IPS DF 4.7 (cell line): ENCODE results near the gene WDR5.

Experiments used
- DNase-seq: peaks from one replicate; pipeline ENCODE4 v3.0.0-alpha.2; 2013; ENCODE audit warnings: low spot score; ENCODE audit errors: extremely low read depth

The WDR5 gene

DNA sequence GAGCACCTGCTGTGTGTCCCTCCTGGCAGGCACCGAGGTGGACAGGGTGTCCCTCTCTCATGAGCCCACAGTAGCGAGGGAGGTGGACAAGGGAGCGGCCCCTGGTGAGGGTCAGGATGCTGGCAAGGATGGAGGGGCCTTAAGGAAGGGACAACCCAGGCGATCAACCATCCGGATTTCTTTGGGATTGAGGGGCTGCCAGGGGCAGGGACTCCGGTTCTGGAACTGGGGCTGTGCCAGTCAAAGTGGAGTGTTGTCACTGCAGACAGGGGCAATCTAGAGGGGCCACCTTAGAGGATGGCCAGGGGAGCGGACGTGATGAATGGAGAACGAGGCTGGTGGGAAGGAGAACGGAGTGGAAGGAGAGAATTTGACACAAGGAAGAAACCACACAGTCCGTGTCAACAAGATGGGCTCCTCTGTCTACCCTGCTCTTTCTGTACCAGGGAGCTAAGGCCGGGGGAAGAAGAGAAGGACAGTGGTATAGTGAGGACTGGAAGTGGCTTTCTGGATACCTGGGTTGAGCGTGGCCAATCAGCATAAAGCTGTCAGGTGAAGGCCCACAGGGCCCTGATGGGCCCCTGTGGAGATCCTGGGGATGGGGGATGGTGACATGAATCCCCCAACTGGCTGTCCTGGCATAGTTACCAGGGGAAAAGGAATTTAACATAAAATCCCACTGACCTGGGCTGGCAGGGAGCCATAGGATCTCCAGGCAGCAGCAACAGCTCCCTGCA lies 4.2 kb upstream of the WDR5 start:
- no peak for DNase-seq

- no peak for DNase-seq
Observed at GRCh38 chr9:134132208-134132870, 3.5 kb upstream of the WDR5 start.

DNA sequence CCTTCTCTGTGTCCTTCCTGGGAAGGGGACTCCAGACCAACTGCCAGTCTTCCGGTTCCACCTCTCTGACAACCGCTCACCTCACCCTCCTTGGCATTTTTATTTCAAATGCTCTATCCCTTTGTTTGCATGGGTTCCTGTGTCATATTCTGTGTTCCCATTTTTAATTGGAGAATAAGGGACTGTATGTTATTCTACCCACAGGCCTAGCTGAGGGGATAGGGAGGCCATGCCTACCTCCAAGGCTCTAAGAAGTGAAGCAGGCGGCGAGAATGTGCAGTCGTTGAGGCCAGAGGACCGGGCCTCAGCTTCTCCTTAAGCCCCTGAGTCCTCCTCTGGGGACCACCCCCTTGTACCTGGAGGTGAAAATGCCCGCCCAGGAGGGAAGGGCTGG lies 936 bp upstream of the WDR5 start:
- no peak for DNase-seq

DNA sequence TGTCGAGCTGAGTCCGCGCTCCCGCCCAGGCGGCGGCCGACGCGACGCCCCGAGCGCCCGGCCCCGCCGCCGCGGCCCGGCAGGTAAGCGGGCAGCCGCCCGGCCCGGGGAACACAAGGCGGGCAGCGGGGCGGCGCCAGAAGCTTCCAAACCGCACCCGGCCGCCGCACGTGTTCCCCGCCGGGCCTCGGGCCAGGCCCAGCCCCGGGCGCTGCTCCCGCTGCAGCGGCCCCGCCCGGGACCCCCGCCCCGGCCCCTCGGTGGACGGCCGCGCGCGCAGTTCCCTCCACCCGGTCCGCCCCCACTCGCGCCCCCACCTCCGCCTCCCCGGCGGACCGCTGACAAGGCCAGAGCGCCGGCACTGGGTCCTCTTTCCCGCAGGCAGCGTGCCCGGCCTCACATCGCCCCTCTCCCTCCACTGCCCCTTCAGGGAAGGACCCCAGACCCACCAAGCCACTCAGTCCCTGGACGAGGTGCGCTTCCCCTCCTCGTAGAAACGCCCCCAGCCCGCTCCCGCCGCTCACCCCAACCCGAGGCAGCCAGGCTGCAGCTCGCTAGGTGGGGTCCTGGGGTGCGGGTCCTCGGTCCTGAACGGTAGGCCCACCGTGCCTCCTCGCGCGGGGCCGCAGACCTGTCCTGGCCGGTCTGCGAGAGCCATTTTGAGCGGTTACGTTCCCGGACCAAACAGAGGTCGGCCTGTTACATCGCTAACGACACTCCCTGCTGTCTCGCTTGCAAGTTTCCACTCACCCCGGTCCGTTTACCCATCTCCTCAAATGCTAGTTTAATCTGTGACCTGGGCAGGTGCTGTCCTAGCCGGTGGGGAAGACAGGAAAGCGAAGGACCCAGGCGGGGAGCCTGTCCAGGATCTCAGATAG lies 475 bp downstream of the WDR5 start:
- no peak for DNase-seq

- DNase-seq = no peak
Observed at GRCh38 chr9:134136996-134137299, 1.1 kb downstream of the WDR5 start.

DNA sequence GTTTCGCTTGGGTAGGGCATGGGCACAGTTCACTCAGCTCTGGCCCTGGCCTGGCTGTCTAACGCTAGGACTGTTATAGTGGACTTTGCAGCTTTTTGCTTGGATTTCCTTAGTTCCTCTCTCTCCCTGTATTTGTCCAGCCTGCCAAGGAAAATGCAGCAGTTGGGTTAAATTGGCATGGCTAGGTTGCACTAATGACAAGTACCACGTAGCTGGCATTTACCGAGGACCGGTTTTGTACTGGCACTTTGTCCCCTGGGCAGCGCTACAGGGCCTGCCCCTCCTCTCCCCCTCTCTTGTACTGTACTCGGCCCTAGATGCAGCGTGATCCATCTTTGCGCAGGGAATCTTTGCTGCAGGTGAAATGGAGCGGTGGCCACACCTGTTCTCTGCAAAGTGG lies 2.4 kb downstream of the WDR5 start:
- no peak for DNase-seq

DNA sequence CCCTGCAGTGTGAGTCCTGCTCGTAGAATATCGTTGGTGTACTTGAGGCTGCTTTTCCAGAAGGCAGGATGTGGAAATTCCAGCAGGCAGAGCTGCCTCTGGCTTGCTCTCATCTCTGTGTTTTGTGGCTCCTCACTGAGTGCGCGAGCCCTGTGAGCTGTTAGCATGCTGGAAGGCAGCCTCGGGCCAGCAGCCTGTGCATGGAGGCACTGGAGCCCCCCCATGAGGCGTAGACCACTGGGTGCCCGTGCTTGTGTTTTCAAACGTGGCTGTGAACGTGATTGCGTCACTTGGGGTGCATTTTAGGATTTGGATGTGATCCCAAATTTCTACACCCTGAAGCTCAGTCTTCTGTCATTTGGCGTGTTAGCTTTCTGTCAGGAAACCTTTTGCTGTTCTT lies 3.2 kb downstream of the WDR5 start:
- DNase-seq = no peak

GRCh38 chr9:134141906-134142305 lies 6.0 kb downstream of the WDR5 start:
- no peak for DNase-seq

GRCh38 chr9:134144801-134145200 lies 8.9 kb downstream of the WDR5 start:
- DNase-seq = no peak

GRCh38 chr9:134145262-134145661 lies 9.4 kb downstream of the WDR5 start:
- no peak for DNase-seq

- no peak for DNase-seq
Observed at GRCh38 chr9:134146774-134147493, 11.1 kb downstream of the WDR5 start.

- DNase-seq = no peak
Observed at GRCh38 chr9:134149380-134149779, 13.5 kb downstream of the WDR5 start.

DNA sequence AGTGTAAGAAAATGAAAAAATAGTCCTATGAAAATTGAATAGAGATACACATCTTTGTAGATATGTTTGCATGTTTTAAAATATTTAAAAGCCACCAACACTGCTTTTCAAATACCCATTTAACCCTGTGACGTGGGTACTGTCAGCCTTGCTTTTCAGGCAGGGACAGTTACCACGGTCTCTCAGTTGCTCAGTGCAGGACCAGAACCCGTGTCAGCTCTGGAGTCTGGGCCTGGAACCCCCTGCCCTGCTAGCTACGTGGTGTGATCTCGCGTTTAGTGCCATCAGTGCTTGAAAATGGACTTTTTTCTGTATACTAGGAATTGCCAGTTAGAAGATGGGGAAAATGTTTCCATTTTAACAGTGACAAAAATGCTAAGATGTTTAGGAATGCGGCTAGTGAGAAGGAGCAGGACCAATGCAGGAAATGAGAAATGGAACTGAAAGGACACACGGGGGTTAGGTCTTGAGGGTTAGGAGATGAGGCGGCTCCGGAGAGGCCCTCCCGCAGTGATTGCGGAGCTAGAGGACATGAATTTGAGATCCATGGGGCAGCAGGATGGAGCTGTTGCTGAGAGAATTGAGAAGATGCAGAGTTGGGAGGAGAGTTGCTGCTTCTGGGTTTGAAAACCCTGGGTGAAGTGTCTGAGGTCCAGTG lies 14.8 kb downstream of the WDR5 start:
- DNase-seq = no peak

DNA sequence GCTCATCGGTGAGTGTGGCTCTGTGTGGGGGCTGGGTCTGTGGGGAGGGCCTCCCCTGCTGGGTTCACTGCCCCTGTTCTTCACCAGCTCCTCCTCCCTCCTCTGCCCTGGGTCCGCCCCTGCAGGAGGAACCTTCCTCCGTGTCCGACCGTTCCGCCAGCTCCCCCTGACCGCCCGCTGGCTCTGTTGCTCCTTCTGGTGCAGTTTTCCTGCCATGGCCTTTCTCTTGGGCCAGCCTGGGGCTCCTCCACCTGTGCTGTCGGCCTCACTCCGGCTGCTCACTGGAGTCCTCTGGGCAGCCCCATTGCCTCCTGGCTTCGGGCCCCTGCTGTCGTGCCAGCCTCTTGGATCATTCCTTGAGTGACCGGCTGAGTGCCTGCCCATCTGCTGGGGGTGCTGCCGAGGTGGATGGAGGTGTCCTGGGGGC lies 16.2 kb downstream of the WDR5 start:
- no peak for DNase-seq

GRCh38 chr9:134152488-134152887 lies 16.6 kb downstream of the WDR5 start:
- no peak for DNase-seq

DNA sequence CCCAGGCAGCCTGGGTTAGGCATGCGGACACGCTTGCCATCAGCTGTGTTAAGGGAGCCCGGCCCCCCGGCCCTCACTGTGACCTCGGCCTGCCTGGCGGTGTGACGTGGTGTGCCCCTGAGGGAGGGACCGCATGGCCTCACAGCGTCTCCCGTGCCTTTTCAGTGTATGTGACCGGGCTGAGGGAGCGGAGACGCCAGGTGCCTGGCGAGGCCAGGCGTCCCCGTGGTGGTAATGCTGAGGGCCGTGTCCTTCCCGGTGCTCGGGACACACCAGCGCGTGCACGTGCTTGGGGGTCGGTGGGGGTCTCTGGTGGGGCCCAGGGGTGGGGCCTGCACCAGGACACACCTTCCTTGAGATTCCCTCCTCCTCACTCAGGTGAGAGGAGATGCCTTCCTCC lies 17.6 kb downstream of the WDR5 start:
- no peak for DNase-seq

- DNase-seq = no peak
Observed at GRCh38 chr9:134154262-134154701, 18.4 kb downstream of the WDR5 start.

- DNase-seq = no peak
Observed at GRCh38 chr9:134155812-134156377, 20.0 kb downstream of the WDR5 start.

- DNase-seq = no peak
Observed at GRCh38 chr9:134156564-134157377, 20.9 kb downstream of the WDR5 start.

GRCh38 chr9:134157378-134157885 lies 21.6 kb downstream of the WDR5 start:
- DNase-seq = no peak
